ENCODE measurements around the gene MPC1.
"Not testable (repeated sequence)": the region's sequence is repeated elsewhere in the genome, so short reads cannot be mapped to it uniquely, and the experiment has no call there.

Gene MPC1

GRCh38 chr6:166381381-166381732 lies 1.4 kb downstream of the MPC1 start:
- no peak for DNase-seq (ENCODE audit: low read depth in 2 of 2)

GRCh38 chr6:166379800-166380199 lies 2.9 kb downstream of the MPC1 start:
- no peak for DNase-seq (ENCODE audit: low read depth in 2 of 2)

- no peak for DNase-seq (ENCODE audit: low read depth in 2 of 2)
These were observed 3.6 kb downstream of the MPC1 start for GRCh38 chr6:166379103-166379586.

GRCh38 chr6:166377721-166378120 lies 5.0 kb downstream of the MPC1 start:
- DNase-seq (ENCODE audit: low read depth in 2 of 2) = no peak

GRCh38 chr6:166375013-166375412 lies 7.7 kb downstream of the MPC1 start:
- no peak for DNase-seq (ENCODE audit: low read depth in 2 of 2)

GRCh38 chr6:166370489-166370888 lies 12.3 kb downstream of the MPC1 start:
- no peak for DNase-seq (ENCODE audit: low read depth in 2 of 2)

- no peak for DNase-seq (ENCODE audit: low read depth in 2 of 2)
These were observed 13.0 kb downstream of the MPC1 start for GRCh38 chr6:166369782-166370181.

- DNase-seq (ENCODE audit: low read depth in 2 of 2) = no peak
These were observed 15.8 kb downstream of the MPC1 start for GRCh38 chr6:166366921-166367320.

GRCh38 chr6:166365806-166366205 lies 16.9 kb downstream of the MPC1 start:
- DNase-seq (ENCODE audit: low read depth in 2 of 2) = no peak

- DNase-seq (ENCODE audit: low read depth in 2 of 2) = no peak
These were observed 17.5 kb downstream of the MPC1 start for GRCh38 chr6:166365221-166365620.

- DNase-seq (ENCODE audit: low read depth in 2 of 2) = no peak
These were observed 18.3 kb downstream of the MPC1 start for GRCh38 chr6:166364456-166364855.

- not testable (repeated sequence) for DNase-seq (ENCODE audit: low read depth in 2 of 2)
These were observed 20.3 kb downstream of the MPC1 start for GRCh38 chr6:166362427-166362826.

- no peak for DNase-seq (ENCODE audit: low read depth in 2 of 2)
These were observed 21.7 kb downstream of the MPC1 start for GRCh38 chr6:166361077-166361429.

- no peak for DNase-seq (ENCODE audit: low read depth in 2 of 2)
These were observed 22.3 kb downstream of the MPC1 start for GRCh38 chr6:166360243-166361076.

- no peak for DNase-seq (ENCODE audit: low read depth in 2 of 2)
These were observed 27.2 kb downstream of the MPC1 start for GRCh38 chr6:166355552-166355951.

GRCh38 chr6:166354965-166355364 lies 27.8 kb downstream of the MPC1 start:
- no peak for DNase-seq (ENCODE audit: low read depth in 2 of 2)

GRCh38 chr6:166354143-166354542 lies 28.6 kb downstream of the MPC1 start:
- no peak for DNase-seq (ENCODE audit: low read depth in 2 of 2)

- DNase-seq (ENCODE audit: low read depth in 2 of 2) = no peak
These were observed 29.2 kb downstream of the MPC1 start for GRCh38 chr6:166353507-166353906.

GRCh38 chr6:166352923-166353322 lies 29.8 kb downstream of the MPC1 start:
- DNase-seq (ENCODE audit: low read depth in 2 of 2) = no peak

- DNase-seq (ENCODE audit: low read depth in 2 of 2) = no peak
These were observed 30.9 kb downstream of the MPC1 start for GRCh38 chr6:166351715-166352285.

GRCh38 chr6:166348305-166348949 lies 34.3 kb downstream of the MPC1 start:
- no peak for DNase-seq (ENCODE audit: low read depth in 2 of 2)

GRCh38 chr6:166346965-166347364 lies 35.8 kb downstream of the MPC1 start:
- DNase-seq (ENCODE audit: low read depth in 2 of 2) = no peak

- no peak for DNase-seq (ENCODE audit: low read depth in 2 of 2)
These were observed 36.3 kb downstream of the MPC1 start for GRCh38 chr6:166346449-166346848.
